Thymus (tissue), 11 donors: ENCODE results near the gene TRIM45. TPM values are rescaled to one million over a fixed set of nuclear protein-coding genes. Genes with fewer than 3 reads are reported as not detected.
"Not testable (repeated sequence)": the region's sequence is repeated elsewhere in the genome, so short reads cannot be mapped to it uniquely, and the experiment has no call there.

Source experiments
- DNase-seq, 9 donors: peaks; one replicate each; pipeline ENCODE4 v3.0.0-alpha.2; 2013; ENCODE audit warnings: low spot score in 9 of 9, low read depth in 6 of 9, missing footprints in 1 of 9
- H3K27ac ChIP-seq, 2 donors: one replicate each; pipeline ENCODE4 v1.5.1; 2013; ENCODE audit warnings: control low read depth in 1 of 2, low read depth in 1 of 2, low read length in 1 of 2, mild to moderate bottlenecking in 1 of 2, moderate library complexity in 1 of 2
- H3K27me3 ChIP-seq, 2 donors: one replicate each; pipeline ENCODE4 v1.5.1; 2013; ENCODE audit warnings: low read length in 1 of 2; ENCODE audit not compliant: control insufficient read depth in 2 of 2, insufficient read depth in 1 of 2
- H3K36me3 ChIP-seq, 2 donors: one replicate each; pipeline ENCODE4 v1.5.1; 2013; ENCODE audit warnings: low read length in 1 of 2, mild to moderate bottlenecking in 1 of 2, moderate library complexity in 1 of 2; ENCODE audit not compliant: control insufficient read depth in 2 of 2, insufficient read depth in 2 of 2
- H3K4me1 ChIP-seq, 2 donors: one replicate each; pipeline ENCODE4 v1.5.1; 2013; ENCODE audit warnings: low read length in 2 of 2; ENCODE audit not compliant: control insufficient read depth in 2 of 2, insufficient read depth in 2 of 2
- H3K4me3 ChIP-seq, 2 donors: one replicate each; pipeline ENCODE4 v1.5.1; 2013; ENCODE audit warnings: low read length in 2 of 2, control low read depth in 1 of 2, mild to moderate bottlenecking in 1 of 2
- H3K9me3 ChIP-seq, 2 donors: one replicate each; pipeline ENCODE4 v1.5.1; 2013; ENCODE audit warnings: low read length in 1 of 2, mild to moderate bottlenecking in 1 of 2; ENCODE audit not compliant: control insufficient read depth in 2 of 2, insufficient read depth in 1 of 2
- WGBS: extraction: QIAGEN DNeasy Blood & Tissue Kit; methylation state at CpG from one replicate; pipeline ENCODE4 v1.1.7; 2013; 5-methylcytosine and 5-hydroxymethylcytosine counted together
- polyA plus RNA-seq: library from polyadenylated mRNA; stranded (reverse); fragments of 200-250 nt; gene quantifications from one replicate; pipeline ENCODE4 v1.2.3, GENCODE V29; 2013
- total RNA-seq: library from RNA; stranded (reverse); fragments of 120-200 nt; gene quantifications from one replicate; pipeline ENCODE4 v1.2.4, GENCODE V29; 2013
- donor health status: healthy.

Gene TRIM45
- total and polyA plus RNA-seq, 2 donors: 1.1 to 2.7 TPM

GRCh38 chr1:117113199-117113598 lies 8.3 kb downstream of the TRIM45 start:
- no peak for DNase-seq
- 96% methylated on average over 11 of the region's 11 CpGs for WGBS
- Histone ChIP-seq H3K27ac (no peak overlapping the region), H3K4me3 (no peak overlapping the region), H3K4me1 (no peaks in the 10 kb centered on the region), H3K9me3 (no peaks in the 10 kb centered on the region), H3K27me3 (no peaks in the 10 kb centered on the region), H3K36me3 (no peaks in the 10 kb centered on the region)

GRCh38 chr1:117112047-117112717 lies 9.4 kb downstream of the TRIM45 start:
- H3K9me3 ChIP-seq: no peaks in the 10 kb centered on the region
- H3K27ac ChIP-seq: no peak overlapping the region
- 98% methylated on average over 7 of the region's 7 CpGs for WGBS
- no peaks in the 10 kb centered on the region for H3K27me3 ChIP-seq
- no peak overlapping the region for H3K4me3 ChIP-seq
- no peak for DNase-seq
- no peaks in the 10 kb centered on the region for H3K36me3 ChIP-seq
- no peaks in the 10 kb centered on the region for H3K4me1 ChIP-seq

DNA sequence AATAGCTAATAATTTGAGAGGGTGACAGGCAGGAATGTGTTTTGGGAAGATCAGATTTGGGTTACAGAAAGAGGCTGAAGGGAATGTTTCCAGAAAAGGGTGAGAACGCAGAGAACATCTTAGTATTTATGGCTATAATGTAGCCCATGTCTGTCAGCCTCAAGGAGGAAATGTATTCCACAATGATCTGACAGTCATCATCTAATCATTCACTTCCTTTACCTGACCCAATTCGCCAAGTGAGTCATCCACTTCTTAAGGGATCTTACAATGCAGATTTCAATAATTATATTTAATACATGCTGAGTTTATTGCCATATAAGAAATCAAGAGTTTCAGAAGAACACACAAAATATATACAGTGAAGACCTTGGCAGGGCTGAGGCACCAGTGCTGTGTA lies 10.8 kb downstream of the TRIM45 start:
- Histone ChIP-seq H3K4me1 (no peaks in the 10 kb centered on the region), H3K4me3 (no peak overlapping the region), H3K27me3 (no peaks in the 10 kb centered on the region), H3K9me3 (no peaks in the 10 kb centered on the region), H3K27ac (no peak overlapping the region), H3K36me3 (peaks cover 0 to 2% of the 10 kb centered on the region in 2 donors)
- no peak for DNase-seq
- 100% methylated on average over 2 of the region's 2 CpGs for whole genome bisulfite sequencing

DNA sequence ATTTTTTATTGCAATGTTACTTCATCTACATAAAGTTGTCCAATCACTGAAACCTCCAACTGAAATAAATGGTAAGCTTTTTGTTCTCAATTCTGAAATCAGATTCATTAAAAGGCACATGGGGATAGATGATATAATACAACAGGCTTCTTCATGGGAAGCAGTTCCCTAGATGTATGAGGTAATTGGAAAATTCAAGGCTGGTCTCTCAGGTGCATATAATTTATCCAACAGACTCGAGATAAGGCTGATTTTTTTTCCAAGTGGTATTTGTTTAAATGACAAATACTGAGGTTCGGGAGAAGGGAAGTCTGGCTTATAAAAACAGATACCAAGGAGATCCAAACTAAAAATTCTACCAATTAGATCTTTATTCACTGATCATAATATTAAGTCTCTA lies 14.2 kb downstream of the TRIM45 start:
- 97% methylated on average over 2 of the region's 2 CpGs for WGBS
- H3K4me3 ChIP-seq: no peak overlapping the region
- no peak for DNase-seq
- no peak overlapping the region for H3K27ac ChIP-seq
- H3K9me3 ChIP-seq: no peaks in the 10 kb centered on the region
- no peaks in the 10 kb centered on the region for H3K4me1 ChIP-seq
- no peaks in the 10 kb centered on the region for H3K27me3 ChIP-seq
- H3K36me3 ChIP-seq: peaks cover 12 to 21% of the 10 kb centered on the region in 2 donors

GRCh38 chr1:117106478-117106877 lies 15.1 kb downstream of the TRIM45 start:
- DNase-seq: peak in 1 of 9 donors; percentile 16
- H3K9me3 ChIP-seq: no peaks in the 10 kb centered on the region
- H3K36me3 ChIP-seq: peaks cover 12 to 24% of the 10 kb centered on the region in 2 donors
- H3K4me3 ChIP-seq: no peak overlapping the region
- no peaks in the 10 kb centered on the region for H3K4me1 ChIP-seq
- no peaks in the 10 kb centered on the region for H3K27me3 ChIP-seq
- H3K27ac ChIP-seq: no peak overlapping the region
- 84% methylated on average over 2 of the region's 2 CpGs for WGBS

DNA sequence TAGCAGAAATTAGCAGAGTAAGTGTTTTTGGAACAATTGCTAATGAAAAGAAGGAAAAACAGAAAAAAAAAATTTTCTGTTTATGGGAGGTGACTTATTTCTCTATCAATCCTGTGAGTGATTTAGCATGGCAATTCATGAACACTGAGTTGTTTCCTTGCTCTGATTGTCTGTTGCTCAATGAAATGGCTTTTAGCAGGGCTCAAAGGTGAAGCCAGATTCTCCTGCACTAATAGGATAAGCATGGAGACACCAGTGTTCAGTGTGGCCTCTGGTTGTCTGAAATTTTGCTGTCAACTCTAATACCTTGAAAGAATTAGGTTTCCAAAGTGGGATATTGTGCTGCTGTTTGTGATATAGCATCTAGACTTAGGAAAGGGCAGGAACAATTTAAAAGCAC lies 15.8 kb downstream of the TRIM45 start:
- Histone ChIP-seq H3K9me3 (no peaks in the 10 kb centered on the region), H3K4me3 (no peak overlapping the region), H3K4me1 (no peaks in the 10 kb centered on the region), H3K27ac (no peak overlapping the region), H3K36me3 (peaks cover 12 to 31% of the 10 kb centered on the region in 2 donors), H3K27me3 (no peaks in the 10 kb centered on the region)
- no peak for DNase-seq

GRCh38 chr1:117104986-117105385 lies 16.6 kb downstream of the TRIM45 start:
- H3K36me3 ChIP-seq: peaks cover 12 to 39% of the 10 kb centered on the region in 2 donors
- no peaks in the 10 kb centered on the region for H3K4me1 ChIP-seq
- H3K4me3 ChIP-seq: no peak overlapping the region
- no peaks in the 10 kb centered on the region for H3K9me3 ChIP-seq
- H3K27me3 ChIP-seq: no peaks in the 10 kb centered on the region
- DNase-seq: no peak
- H3K27ac ChIP-seq: no peak overlapping the region
- 98% methylated on average over 3 of the region's 3 CpGs for WGBS

- not testable (repeated sequence) for H3K9me3 ChIP-seq, DNase-seq, H3K27ac ChIP-seq, H3K4me3 ChIP-seq, H3K27me3 ChIP-seq, H3K4me1 ChIP-seq
- H3K36me3 ChIP-seq: peaks cover 28 to 65% of the 10 kb centered on the region in 2 donors
- 100% methylated on average over 3 of the region's 3 CpGs for whole genome bisulfite sequencing
Measured at GRCh38 chr1:117101858-117102257, 19.7 kb downstream of the TRIM45 start.

DNA sequence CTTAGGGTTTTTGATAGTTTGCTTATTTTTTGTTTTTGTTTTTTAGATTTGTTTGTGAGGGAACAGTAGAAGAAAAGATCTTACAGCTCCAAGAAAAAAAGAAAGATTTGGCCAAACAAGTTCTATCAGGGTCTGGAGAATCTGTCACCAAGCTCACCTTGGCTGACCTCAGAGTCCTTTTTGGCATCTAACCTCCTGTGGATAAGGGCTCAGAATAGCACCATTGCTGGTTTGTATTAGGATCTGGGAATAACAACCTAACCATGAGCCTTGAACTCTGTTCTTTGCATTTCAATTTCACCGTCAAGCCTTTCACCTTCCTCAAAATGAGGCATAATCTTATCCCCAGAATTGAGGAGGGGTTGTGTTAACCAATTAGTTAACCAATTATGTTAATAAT lies 20.2 kb downstream of the TRIM45 start:
- H3K27ac ChIP-seq: no peak overlapping the region
- H3K36me3 ChIP-seq: peaks cover 28 to 68% of the 10 kb centered on the region in 2 donors
- H3K4me3 ChIP-seq: no peak overlapping the region
- no peak for DNase-seq
- WGBS: 100% methylated on average over 1 of the region's 1 CpG
- no peaks in the 10 kb centered on the region for H3K9me3 ChIP-seq
- H3K4me1 ChIP-seq: no peaks in the 10 kb centered on the region
- H3K27me3 ChIP-seq: no peaks in the 10 kb centered on the region
